Measurements from ENCODE around the gene IRS2.

IRS2 gene

GRCh38 chr13:109722068-109722467 is 64.3 kb downstream of the IRS2 start:
- no peak for TF ChIP-seq CTCF (conservative IDR thresholded peaks at IDR 0.05; ENCODE audit: low read depth, low read length)
- Histone ChIP-seq H3K9ac (no peak overlapping the region), H2AFZ (ENCODE audit: low read depth) (no peak overlapping the region), H4K20me1 (ENCODE audit: insufficient read depth) (no peaks in the 10 kb centered on the region), H3K27ac (no peak overlapping the region), H3K27me3 (ENCODE audit: insufficient read depth, low read depth) (no peaks in the 10 kb centered on the region), H3K4me1 (ENCODE audit: low read depth, poor library complexity, severe bottlenecking) (no peaks in the 10 kb centered on the region), H3K79me2 (ENCODE audit: insufficient read depth, low read depth) (no peaks in the 10 kb centered on the region), H3K36me3 (ENCODE audit: insufficient read depth) (no peaks in the 10 kb centered on the region), H3K4me2 (no peak overlapping the region), H3K4me3 (IDR thresholded peaks at IDR 0.05; ENCODE audit: insufficient read depth, low read depth, low read length) (no peak overlapping the region)

- Histone ChIP-seq H3K79me2 (ENCODE audit: insufficient read depth, low read depth) (no peaks in the 10 kb centered on the region), H3K4me2 (no peak overlapping the region), H3K36me3 (ENCODE audit: insufficient read depth) (no peaks in the 10 kb centered on the region), H3K27me3 (ENCODE audit: insufficient read depth, low read depth) (no peaks in the 10 kb centered on the region), H4K20me1 (ENCODE audit: insufficient read depth) (no peaks in the 10 kb centered on the region), H3K27ac (no peak overlapping the region), H3K4me1 (ENCODE audit: low read depth, poor library complexity, severe bottlenecking) (no peaks in the 10 kb centered on the region), H3K9ac (no peak overlapping the region), H2AFZ (ENCODE audit: low read depth) (no peak overlapping the region), H3K4me3 (IDR thresholded peaks at IDR 0.05; ENCODE audit: insufficient read depth, low read depth, low read length) (no peak overlapping the region)
- no peak for TF ChIP-seq CTCF (conservative IDR thresholded peaks at IDR 0.05; ENCODE audit: low read depth, low read length)
These were observed 65.6 kb downstream of the IRS2 start for GRCh38 chr13:109720758-109721184.

- H4K20me1 ChIP-seq (ENCODE audit: insufficient read depth) = no peaks in the 10 kb centered on the region
These were observed 66.3 kb downstream of the IRS2 start for GRCh38 chr13:109719962-109720646.

DNA sequence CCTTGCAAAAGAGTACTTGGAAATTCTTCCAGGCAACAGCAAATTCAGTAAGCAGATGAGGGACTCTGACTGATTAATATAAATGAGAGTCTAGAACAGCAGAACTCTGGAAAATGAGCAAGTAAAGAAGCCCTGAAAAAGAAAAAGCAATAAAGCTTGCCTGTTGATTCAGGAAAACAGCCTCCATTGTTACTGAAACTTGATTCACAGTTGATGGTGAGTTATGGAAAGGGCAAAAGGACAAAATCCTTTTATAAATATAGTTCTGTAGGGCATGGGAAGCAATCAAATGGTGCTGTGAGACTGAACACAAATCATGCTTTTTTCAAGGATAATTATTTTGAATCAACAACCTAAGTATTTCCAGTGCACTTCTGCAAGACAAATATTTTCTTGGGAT is 67.7 kb downstream of the IRS2 start:
- TF ChIP-seq CTCF (conservative IDR thresholded peaks at IDR 0.05; ENCODE audit: low read depth, low read length) = no peak
- Histone ChIP-seq H3K36me3 (ENCODE audit: insufficient read depth) (no peaks in the 10 kb centered on the region), H3K27ac (no peak overlapping the region), H3K4me2 (no peak overlapping the region), H2AFZ (ENCODE audit: low read depth) (no peak overlapping the region), H3K27me3 (ENCODE audit: insufficient read depth, low read depth) (no peaks in the 10 kb centered on the region), H3K9ac (no peak overlapping the region), H3K4me1 (ENCODE audit: low read depth, poor library complexity, severe bottlenecking) (no peaks in the 10 kb centered on the region), H3K4me3 (IDR thresholded peaks at IDR 0.05; ENCODE audit: insufficient read depth, low read depth, low read length) (no peak overlapping the region), H3K79me2 (ENCODE audit: insufficient read depth, low read depth) (no peaks in the 10 kb centered on the region), H4K20me1 (ENCODE audit: insufficient read depth) (no peaks in the 10 kb centered on the region)

More at GRCh38 chr13:109719962-109720646, 66.3 kb downstream of the IRS2 start:
- Histone ChIP-seq H3K79me2 (ENCODE audit: insufficient read depth, low read depth) (no peaks in the 10 kb centered on the region), H3K27me3 (ENCODE audit: insufficient read depth, low read depth) (no peaks in the 10 kb centered on the region), H2AFZ (ENCODE audit: low read depth) (no peak overlapping the region), H3K4me2 (no peak overlapping the region), H3K4me3 (IDR thresholded peaks at IDR 0.05; ENCODE audit: insufficient read depth, low read depth, low read length) (no peak overlapping the region), H3K9ac (no peak overlapping the region), H3K27ac (no peak overlapping the region), H3K36me3 (ENCODE audit: insufficient read depth) (no peaks in the 10 kb centered on the region), H3K4me1 (ENCODE audit: low read depth, poor library complexity, severe bottlenecking) (no peaks in the 10 kb centered on the region)
- TF ChIP-seq CTCF (conservative IDR thresholded peaks at IDR 0.05; ENCODE audit: low read depth, low read length) = no peak

Data from KMS-11 (cell line).